IPS-20b (cell line): Measurements from ENCODE around the gene CPT1B.

Experiments
- H3K27ac ChIP-seq: one replicate; pipeline ENCODE4 v1.5.1; 2013; ENCODE audit warnings: low read length
- H3K27me3 ChIP-seq: 2 replicates; pipeline ENCODE4 v1.6.1; 2013; ENCODE audit warnings: mild to moderate bottlenecking, low read length, inconsistent platforms; ENCODE audit not compliant: insufficient read depth
- H3K36me3 ChIP-seq: 2 replicates; pipeline ENCODE4 v1.6.1; 2013; ENCODE audit warnings: low read depth, mild to moderate bottlenecking, inconsistent platforms, low read length, moderate library complexity; ENCODE audit not compliant: insufficient read depth
- H3K4me1 ChIP-seq: 2 replicates; pipeline ENCODE4 v1.6.1; 2013; ENCODE audit warnings: mild to moderate bottlenecking, control low read depth, inconsistent platforms, low read length, moderate library complexity; ENCODE audit not compliant: insufficient read depth
- H3K4me3 ChIP-seq: 2 replicates; pipeline ENCODE4 v1.5.1; 2013; ENCODE audit warnings: mild to moderate bottlenecking, low read length, inconsistent platforms
- H3K9ac ChIP-seq: 2 replicates; pipeline ENCODE4 v1.6.1; 2013; ENCODE audit warnings: low read depth, mild to moderate bottlenecking, inconsistent platforms, low read length, moderate library complexity
- H3K9me3 ChIP-seq: 2 replicates; pipeline ENCODE4 v1.6.1; 2013; ENCODE audit warnings: mild to moderate bottlenecking, low read depth, low read length, inconsistent platforms; ENCODE audit not compliant: insufficient read depth

CPT1B gene

DNA sequence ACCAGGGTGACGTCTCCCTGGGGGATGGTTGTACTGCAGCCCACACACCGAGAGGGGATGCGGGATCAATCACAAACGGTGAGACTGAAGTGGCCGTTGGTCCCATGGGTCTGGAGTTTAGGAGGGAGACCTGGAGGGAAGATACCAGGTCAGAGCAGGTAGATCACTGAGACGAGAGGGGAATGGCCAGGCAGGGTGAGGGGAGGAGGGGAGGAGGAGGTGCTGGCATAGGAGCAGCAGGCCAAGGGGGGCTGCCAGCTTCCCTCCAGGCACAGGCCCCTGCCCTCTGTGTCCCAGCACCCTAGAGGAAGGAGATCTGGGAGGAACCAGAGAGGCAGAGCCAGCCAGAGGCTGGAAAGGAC lies 29.4 kb upstream of the CPT1B start:
- no peaks in the 10 kb centered on the region for H3K36me3 ChIP-seq
- no peak overlapping the region for H3K9ac ChIP-seq
- no peaks in the 10 kb centered on the region for H3K9me3 ChIP-seq
- H3K27me3 ChIP-seq, result peaks cover 60% of the 10 kb centered on the region
- H3K27ac ChIP-seq, result no peak overlapping the region
- no peaks in the 10 kb centered on the region for H3K4me1 ChIP-seq
- no peak overlapping the region for H3K4me3 ChIP-seq

DNA sequence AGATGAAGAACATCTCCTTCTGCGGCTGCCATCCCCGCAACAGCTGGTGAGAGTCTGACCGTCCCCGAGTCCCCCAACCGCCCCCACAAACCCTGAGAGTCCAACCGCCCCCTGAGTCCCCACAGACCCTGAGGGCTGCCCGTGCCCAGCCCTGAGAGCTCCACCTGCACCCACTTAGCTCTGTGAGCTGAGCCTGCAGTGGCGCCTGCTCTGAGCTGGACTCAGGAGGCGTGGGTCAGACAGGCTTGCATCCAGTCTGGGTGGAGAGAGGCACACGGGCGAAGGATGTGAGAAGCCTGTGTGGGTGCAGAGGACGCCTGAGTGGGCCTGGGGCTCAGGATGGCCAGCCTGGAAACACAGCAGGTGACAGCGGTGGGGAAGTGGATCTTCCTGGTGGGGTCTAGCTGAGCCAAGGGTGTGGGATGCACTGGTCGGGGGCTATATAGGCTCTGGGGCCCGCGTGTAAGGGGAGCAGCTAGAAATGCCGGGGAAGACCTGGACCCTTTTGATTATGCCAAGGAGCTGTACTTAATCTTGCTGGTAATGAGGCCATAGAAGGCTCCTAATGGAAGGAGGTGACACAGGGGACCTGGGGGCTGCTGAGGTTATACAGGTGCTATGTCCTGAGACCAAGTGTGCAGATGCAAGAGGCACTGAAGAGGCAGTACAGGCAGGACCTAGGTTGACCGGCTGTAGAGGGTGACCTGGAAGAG lies 28.9 kb upstream of the CPT1B start:
- H3K36me3 ChIP-seq, result no peaks in the 10 kb centered on the region
- no peaks in the 10 kb centered on the region for H3K4me1 ChIP-seq
- no peak overlapping the region for H3K9ac ChIP-seq
- no peaks in the 10 kb centered on the region for H3K9me3 ChIP-seq
- peaks cover 61% of the 10 kb centered on the region for H3K27me3 ChIP-seq
- no peak overlapping the region for H3K4me3 ChIP-seq
- no peak overlapping the region for H3K27ac ChIP-seq

DNA sequence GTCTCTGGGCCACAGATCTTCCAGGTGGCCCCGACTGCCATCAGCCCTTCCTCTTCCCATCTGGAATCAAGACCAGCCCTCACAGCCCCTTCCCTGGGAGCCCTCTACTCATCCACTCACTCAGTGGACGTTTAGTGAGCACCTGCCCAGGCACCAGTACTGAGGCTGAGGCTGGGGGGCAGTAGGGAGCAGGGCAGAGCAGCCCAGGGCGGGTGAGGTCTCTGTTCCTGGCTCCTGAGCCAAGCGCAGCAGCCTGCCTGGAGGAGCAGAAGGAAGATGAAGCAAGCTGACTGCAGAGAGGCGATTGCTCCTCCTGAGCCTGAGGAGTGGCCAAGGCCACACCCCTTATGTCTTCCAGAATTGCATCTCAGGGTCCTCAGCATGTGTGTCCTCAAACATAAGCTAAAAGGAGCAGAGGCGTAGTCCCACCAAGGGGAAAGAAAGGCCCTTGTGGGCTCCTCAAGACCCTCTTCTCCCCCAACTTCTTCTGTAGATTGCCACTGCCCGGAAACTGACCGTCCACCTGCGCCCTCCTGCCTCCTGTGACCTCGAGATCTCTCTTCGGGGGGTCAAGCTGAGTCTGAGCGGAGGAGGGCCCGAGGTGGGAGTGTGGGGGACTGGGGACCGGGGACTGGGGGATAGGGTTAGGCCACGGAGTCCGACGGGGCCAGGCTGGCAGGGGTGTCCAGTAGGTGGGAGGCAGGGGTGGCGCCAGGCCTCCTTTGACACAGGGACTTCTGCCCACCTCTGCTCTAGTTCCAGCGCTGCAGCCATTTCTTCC lies 28.1 kb upstream of the CPT1B start:
- H3K4me1 ChIP-seq, result no peaks in the 10 kb centered on the region
- H3K9ac ChIP-seq, result no peak overlapping the region
- H3K9me3 ChIP-seq, result no peaks in the 10 kb centered on the region
- H3K27ac ChIP-seq, result no peak overlapping the region
- no peaks in the 10 kb centered on the region for H3K36me3 ChIP-seq
- peaks cover 69% of the 10 kb centered on the region for H3K27me3 ChIP-seq
- no peak overlapping the region for H3K4me3 ChIP-seq

DNA sequence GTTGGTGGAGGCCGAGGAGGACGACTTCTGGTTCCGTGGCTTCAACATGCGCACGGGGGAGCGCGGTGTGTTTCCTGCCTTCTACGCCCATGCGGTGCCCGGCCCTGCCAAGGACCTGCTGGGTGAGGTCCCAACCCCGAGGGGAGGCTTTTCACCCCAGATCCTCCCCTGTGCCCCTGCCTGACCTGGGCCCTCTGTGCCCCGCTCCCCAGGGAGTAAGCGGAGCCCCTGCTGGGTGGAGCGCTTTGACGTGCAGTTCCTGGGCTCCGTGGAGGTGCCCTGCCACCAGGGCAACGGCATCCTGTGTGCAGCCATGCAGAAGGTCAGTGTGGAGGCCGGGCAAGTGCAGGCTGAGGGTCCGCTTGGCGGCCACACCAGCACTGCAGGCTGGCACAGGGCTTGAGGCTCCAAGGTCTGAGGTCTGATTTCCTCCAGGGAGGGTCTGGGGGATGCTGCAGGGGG lies 27.4 kb upstream of the CPT1B start:
- H3K4me1 ChIP-seq, result no peaks in the 10 kb centered on the region
- H3K27ac ChIP-seq, result no peak overlapping the region
- H3K9me3 ChIP-seq, result no peaks in the 10 kb centered on the region
- H3K9ac ChIP-seq, result no peak overlapping the region
- no peaks in the 10 kb centered on the region for H3K36me3 ChIP-seq
- H3K4me3 ChIP-seq, result no peak overlapping the region
- peaks cover 74% of the 10 kb centered on the region for H3K27me3 ChIP-seq

DNA sequence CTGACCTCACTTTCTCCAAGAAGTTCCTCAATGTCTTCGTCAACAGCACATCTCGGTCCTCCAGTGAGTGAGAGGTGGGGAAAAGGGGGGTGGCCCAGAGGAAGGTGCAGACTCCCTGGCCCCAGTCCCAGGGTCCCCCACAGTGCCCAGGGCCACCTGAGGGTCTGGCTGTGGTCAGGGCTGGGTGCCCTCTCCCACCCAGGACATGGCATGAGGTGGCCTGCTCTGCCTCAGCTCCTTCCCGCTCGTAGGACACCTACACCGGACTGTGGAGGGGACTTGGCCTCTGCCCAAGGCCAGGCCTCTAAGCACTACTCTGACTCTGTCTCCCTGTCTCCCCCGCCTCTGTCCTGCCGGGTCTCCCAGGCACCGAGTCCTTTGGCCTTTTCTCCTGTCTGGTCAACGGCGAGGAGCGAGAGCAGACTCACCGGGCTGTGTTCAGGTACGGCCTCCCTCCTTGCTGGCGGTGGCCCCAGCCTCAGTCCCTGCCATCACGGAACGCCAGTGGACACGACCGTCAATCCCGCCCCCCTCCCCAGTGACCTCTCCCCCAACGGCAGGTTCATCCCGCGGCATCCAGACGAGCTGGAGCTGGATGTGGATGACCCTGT lies 26.9 kb upstream of the CPT1B start:
- no peak overlapping the region for H3K9ac ChIP-seq
- no peak overlapping the region for H3K27ac ChIP-seq
- no peaks in the 10 kb centered on the region for H3K36me3 ChIP-seq
- H3K4me3 ChIP-seq, result no peak overlapping the region
- no peaks in the 10 kb centered on the region for H3K9me3 ChIP-seq
- no peaks in the 10 kb centered on the region for H3K4me1 ChIP-seq
- peaks cover 74% of the 10 kb centered on the region for H3K27me3 ChIP-seq

DNA sequence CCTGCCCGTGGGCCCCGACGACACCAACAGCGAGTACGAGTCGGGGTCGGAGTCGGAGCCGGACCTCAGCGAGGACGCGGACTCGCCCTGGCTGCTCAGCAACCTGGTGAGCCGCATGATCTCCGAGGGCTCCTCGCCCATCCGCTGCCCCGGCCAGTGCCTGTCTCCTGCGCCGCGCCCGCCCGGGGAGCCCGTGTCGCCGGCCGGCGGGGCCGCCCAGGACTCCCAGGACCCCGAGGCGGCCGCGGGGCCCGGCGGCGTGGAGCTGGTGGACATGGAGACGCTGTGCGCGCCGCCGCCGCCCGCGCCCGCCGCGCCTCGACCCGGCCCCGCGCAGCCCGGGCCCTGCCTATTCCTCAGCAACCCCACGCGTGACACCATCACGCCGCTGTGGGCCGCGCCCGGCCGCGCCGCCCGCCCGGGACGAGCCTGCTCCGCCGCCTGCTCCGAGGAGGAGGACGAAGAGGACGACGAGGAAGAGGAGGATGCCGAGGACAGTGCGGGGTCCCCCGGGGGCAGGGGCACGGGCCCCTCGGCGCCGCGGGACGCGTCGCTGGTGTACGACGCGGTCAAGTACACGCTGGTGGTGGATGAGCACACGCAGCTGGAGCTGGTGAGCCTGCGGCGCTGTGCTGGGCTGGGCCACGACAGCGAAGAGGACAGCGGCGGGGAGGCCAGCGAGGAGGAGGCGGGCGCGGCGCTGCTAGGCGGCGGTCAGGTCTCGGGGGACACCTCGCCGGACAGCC lies 26.2 kb upstream of the CPT1B start:
- H3K27me3 ChIP-seq, result peaks cover 81% of the 10 kb centered on the region
- H3K9ac ChIP-seq, result no peak overlapping the region
- H3K4me3 ChIP-seq, result no peak overlapping the region
- no peaks in the 10 kb centered on the region for H3K36me3 ChIP-seq
- no peaks in the 10 kb centered on the region for H3K9me3 ChIP-seq
- H3K27ac ChIP-seq, result no peak overlapping the region
- H3K4me1 ChIP-seq, result no peaks in the 10 kb centered on the region

DNA sequence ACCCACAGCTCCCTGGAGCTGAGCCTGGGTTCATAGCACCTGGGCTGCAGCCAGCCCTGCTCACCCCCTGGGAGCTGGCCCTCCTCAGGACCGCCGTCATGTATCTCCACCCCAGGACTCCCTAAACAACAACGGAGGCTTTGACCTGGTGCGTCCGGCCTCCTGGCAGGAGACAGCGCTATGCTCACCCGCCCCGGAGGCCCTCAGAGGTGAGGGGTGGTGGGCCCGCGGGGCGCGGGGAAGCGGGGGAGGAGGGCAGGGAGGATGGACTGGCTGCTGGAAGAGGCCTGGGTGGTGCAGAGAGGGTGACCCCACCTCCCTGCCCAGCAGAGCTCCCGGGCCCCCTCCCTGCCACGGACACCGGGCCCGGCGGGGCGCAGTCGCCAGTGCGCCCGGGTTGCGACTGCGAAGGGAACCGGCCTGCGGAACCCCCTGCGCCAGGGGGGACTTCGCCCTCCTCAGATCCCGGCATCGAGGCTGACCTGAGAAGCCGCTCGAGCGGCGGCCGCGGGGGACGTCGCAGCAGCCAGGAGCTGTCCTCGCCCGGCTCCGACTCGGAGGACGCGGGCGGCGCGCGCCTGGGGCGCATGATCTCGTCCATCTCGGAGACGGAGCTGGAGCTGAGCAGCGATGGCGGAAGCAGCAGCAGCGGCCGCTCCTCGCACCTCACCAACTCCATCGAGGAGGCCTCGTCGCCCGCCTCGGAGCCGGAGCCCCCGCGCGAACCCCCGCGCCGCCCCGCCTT lies 25.5 kb upstream of the CPT1B start:
- Histone ChIP-seq H3K4me1 (no peaks in the 10 kb centered on the region), H3K27ac (no peak overlapping the region), H3K36me3 (no peaks in the 10 kb centered on the region), H3K9me3 (no peaks in the 10 kb centered on the region), H3K27me3 (peaks cover 85% of the 10 kb centered on the region), H3K4me3 (no peak overlapping the region), H3K9ac (no peak overlapping the region)

DNA sequence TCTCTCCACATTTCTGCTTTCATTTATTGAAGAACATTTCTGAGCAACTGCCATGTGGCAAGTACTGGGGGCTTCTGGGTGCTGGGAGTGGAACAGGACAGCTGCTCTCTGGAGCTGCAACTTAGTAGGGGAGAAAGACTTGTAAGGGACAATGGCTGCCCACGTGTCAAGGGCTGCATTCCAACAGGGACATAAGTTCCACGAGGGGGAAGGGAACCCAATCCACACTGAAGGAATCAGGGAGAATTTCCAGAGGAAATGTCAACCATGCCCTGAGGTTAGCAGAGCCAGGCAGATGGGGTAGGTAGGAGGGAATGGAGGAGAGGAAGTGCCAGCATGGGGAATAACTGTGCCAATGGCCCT lies 24.1 kb upstream of the CPT1B start:
- Histone ChIP-seq H3K4me3 (no peak overlapping the region), H3K27me3 (peaks cover 91% of the 10 kb centered on the region), H3K36me3 (no peaks in the 10 kb centered on the region), H3K9ac (no peak overlapping the region), H3K27ac (no peak overlapping the region), H3K9me3 (no peaks in the 10 kb centered on the region), H3K4me1 (no peaks in the 10 kb centered on the region)

DNA sequence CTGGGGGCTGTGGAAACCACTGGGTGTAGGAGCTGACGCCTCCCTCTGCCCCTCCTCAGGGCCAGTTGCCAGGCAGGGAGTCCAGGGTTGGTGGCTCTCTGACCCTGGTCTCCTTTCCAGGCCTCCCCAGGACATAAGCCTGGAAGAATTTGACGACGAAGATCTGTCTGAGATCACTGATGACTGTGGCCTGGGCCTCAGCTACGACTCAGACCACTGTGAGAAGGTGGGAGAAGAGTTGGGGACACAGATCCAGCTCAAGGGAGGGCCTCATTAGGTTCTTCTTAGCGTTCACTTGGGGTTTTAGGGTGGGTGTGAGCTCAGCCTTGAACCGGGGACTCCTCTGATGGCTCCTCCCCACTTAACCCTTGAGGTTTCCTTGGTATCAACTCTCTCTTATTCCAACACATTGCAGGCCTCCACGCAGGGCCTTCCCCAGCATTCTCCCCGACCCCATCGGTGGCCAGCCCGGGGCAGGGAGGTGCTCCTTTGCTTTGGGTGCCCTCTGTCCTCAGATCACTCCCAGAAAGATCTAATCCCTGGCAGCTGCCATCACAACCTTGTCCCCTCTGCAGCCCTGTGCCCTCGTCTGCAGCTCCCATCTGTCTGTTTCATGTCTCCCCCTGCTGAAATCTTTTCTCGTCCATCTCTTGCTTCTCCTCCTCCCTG lies 23.6 kb upstream of the CPT1B start:
- H3K27me3 ChIP-seq, result peaks cover 91% of the 10 kb centered on the region

DNA sequence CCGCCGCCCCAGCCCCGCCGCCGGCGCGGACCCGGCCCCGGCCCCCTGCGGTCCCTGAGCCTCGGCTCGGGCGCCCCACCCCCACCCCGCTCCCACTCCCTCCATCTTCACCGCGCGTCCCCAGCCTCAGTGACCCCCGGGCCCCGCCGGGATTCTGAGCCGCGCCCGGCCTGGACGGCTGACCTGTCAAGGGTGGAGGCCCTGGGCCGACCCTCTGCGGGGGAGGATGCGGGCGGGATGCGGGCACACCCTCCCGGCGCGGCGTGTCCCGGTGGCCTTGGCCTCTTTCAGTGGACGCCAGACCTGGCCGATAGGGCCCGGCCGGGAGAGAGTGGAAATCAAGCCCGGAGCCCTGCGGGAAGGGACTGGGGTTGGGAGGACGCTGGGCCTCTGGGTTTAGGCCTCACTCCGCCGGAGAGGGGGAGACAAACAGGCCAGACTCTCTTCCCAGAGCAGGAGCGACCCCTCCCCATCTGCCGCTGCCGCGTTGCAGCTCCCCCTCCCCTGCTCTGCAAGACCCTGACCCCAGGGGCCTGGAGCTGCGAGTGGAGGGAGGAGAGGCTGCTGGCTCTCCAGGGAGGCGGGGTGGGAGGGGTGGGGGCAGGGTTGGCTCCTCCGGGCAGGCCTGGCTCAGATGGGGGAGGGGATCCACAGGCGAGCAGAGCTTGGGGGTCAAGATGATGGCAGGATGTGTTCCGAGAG lies 22.9 kb upstream of the CPT1B start:
- Histone ChIP-seq H3K9me3 (no peaks in the 10 kb centered on the region), H3K36me3 (no peaks in the 10 kb centered on the region), H3K27me3 (peaks cover 92% of the 10 kb centered on the region), H3K4me1 (no peaks in the 10 kb centered on the region), H3K9ac (no peak overlapping the region), H3K4me3 (peak overlapping the region; percentile 58; the same call in 1 of the 2 replicates), H3K27ac (no peak overlapping the region)

More for the DNA sequence above, 23.6 kb upstream of the CPT1B start:
- Histone ChIP-seq H3K9me3 (no peaks in the 10 kb centered on the region), H3K4me3 (no peak overlapping the region), H3K4me1 (no peaks in the 10 kb centered on the region), H3K27ac (no peak overlapping the region), H3K36me3 (no peaks in the 10 kb centered on the region), H3K9ac (no peak overlapping the region)
